Neutrophil (primary cell): Measurements from ENCODE around the gene ADAMTS17.

Source experiments
- H3K27ac ChIP-seq: fragments of 200-600 bp; sonication (generic); 2 replicates; pipeline ENCODE4 v1.5.1; 2016; ENCODE audit warnings: mild to moderate bottlenecking, moderate library complexity
- H3K27me3 ChIP-seq: fragments of 200-600 bp; sonication (generic); 2 replicates; pipeline ENCODE4 v1.6.0; 2016; ENCODE audit warnings: mild to moderate bottlenecking
- H3K36me3 ChIP-seq: fragments of 200-600 bp; sonication (generic); 2 replicates; pipeline ENCODE4 v1.5.1; 2017
- H3K4me1 ChIP-seq, 2 experiments: fragments of 200-600 bp in 1 of 2; sonication (generic) in 1 of 2; 1 replicate in 1 of 2; 2 replicates in 1 of 2; pipeline versions ENCODE4 v1.5.1 to v1.6.1; 2013 to 2016; ENCODE audit warnings: low read depth in 1 of 2, low read length in 1 of 2, mild to moderate bottlenecking in 1 of 2, moderate library complexity in 1 of 2; ENCODE audit not compliant: control insufficient read depth in 1 of 2, insufficient read depth in 1 of 2
- H3K4me3 ChIP-seq, 2 experiments: fragments of 200-600 bp in 1 of 2; sonication (generic) in 1 of 2; 1 replicate in 1 of 2; 2 replicates in 1 of 2; pipeline ENCODE4 v1.5.1; 2013 to 2016; ENCODE audit warnings: low read depth in 1 of 2, low read length in 1 of 2, mild to moderate bottlenecking in 1 of 2, moderate library complexity in 1 of 2
- H3K9me3 ChIP-seq: fragments of 200-600 bp; sonication (generic); 2 replicates; pipeline ENCODE4 v1.5.1; 2016
- CTCF ChIP-seq: fragments of 200-600 bp; sonication (generic); IDR thresholded peaks from 2 replicates; pipeline ENCODE4 v1.5.1; 2016; ENCODE audit warnings: antibody characterized with exemption

Gene ADAMTS17

GRCh38 chr15:100285641-100286295, 56.0 kb downstream of the ADAMTS17 start:
- no peaks in the 10 kb centered on the region for H3K27me3 ChIP-seq
- H3K4me3 ChIP-seq: no peak overlapping the region
- H3K27ac ChIP-seq: no peak overlapping the region
- H3K9me3 ChIP-seq: no peaks in the 10 kb centered on the region
- no peaks in the 10 kb centered on the region for H3K4me1 ChIP-seq
- no peak for TF ChIP-seq CTCF
- no peaks in the 10 kb centered on the region for H3K36me3 ChIP-seq

GRCh38 chr15:100284701-100285100, 57.1 kb downstream of the ADAMTS17 start:
- H3K27ac ChIP-seq: no peak overlapping the region
- H3K4me1 ChIP-seq: no peaks in the 10 kb centered on the region
- TF ChIP-seq CTCF: no peak
- H3K4me3 ChIP-seq: no peak overlapping the region
- H3K36me3 ChIP-seq: no peaks in the 10 kb centered on the region
- H3K9me3 ChIP-seq: no peaks in the 10 kb centered on the region
- no peaks in the 10 kb centered on the region for H3K27me3 ChIP-seq

- Histone ChIP-seq H3K4me3 (no peak overlapping the region), H3K27me3 (no peaks in the 10 kb centered on the region), H3K36me3 (no peaks in the 10 kb centered on the region)
These were observed 57.6 kb downstream of the ADAMTS17 start for GRCh38 chr15:100284191-100284590.

GRCh38 chr15:100281096-100281917, 60.5 kb downstream of the ADAMTS17 start:
- no peak for TF ChIP-seq CTCF
- H3K4me1 ChIP-seq: no peaks in the 10 kb centered on the region
- no peaks in the 10 kb centered on the region for H3K27me3 ChIP-seq
- H3K4me3 ChIP-seq: no peak overlapping the region
- no peaks in the 10 kb centered on the region for H3K36me3 ChIP-seq
- no peak overlapping the region for H3K27ac ChIP-seq
- no peaks in the 10 kb centered on the region for H3K9me3 ChIP-seq

More at GRCh38 chr15:100284191-100284590, 57.6 kb downstream of the ADAMTS17 start:
- TF ChIP-seq CTCF: no peak
- Histone ChIP-seq H3K4me1 (no peaks in the 10 kb centered on the region), H3K27ac (no peak overlapping the region), H3K9me3 (no peaks in the 10 kb centered on the region)

GRCh38 chr15:100279849-100280248, 61.9 kb downstream of the ADAMTS17 start:
- Histone ChIP-seq H3K36me3 (no peaks in the 10 kb centered on the region), H3K9me3 (no peaks in the 10 kb centered on the region), H3K27ac (no peak overlapping the region), H3K4me3 (no peak overlapping the region), H3K27me3 (no peaks in the 10 kb centered on the region), H3K4me1 (no peaks in the 10 kb centered on the region)
- no peak for TF ChIP-seq CTCF
